NB4 (cell line): ENCODE results near the gene SCN1B.
"Not testable (repeated sequence)": the region's sequence is repeated elsewhere in the genome, so short reads cannot be mapped to it uniquely, and the experiment has no call there.

Source experiments
- DNase-seq: peaks from one replicate; pipeline ENCODE4 v3.0.0; 2010; ENCODE audit warnings: low read depth
- H3K4me3 ChIP-seq: one replicate; pipeline ENCODE4 v1.5.1; 2011; ENCODE audit warnings: mild to moderate bottlenecking, low read depth, low read length, moderate library complexity
- MYC ChIP-seq: IDR thresholded peaks from 2 replicates; pipeline ENCODE4 v1.6.1; 2011; ENCODE audit warnings: low read depth, low read length
- POLR2A ChIP-seq: IDR thresholded peaks from 2 replicates; pipeline ENCODE4 v1.6.1; 2011; ENCODE audit warnings: mild to moderate bottlenecking; ENCODE audit not compliant: insufficient read length; ENCODE audit errors: extremely low read depth
- TF ChIP-seq, protein P1 (sequence below): IDR thresholded peaks from one replicate; pipeline ENCODE4 v1.5.1; 2012; ENCODE audit warnings: low read depth, low read length
- TF ChIP-seq, protein P2 (sequence below): IDR thresholded peaks from 2 replicates; pipeline ENCODE4 v1.6.1; 2011; ENCODE audit warnings: low read depth, low read length

The SCN1B gene

DNA sequence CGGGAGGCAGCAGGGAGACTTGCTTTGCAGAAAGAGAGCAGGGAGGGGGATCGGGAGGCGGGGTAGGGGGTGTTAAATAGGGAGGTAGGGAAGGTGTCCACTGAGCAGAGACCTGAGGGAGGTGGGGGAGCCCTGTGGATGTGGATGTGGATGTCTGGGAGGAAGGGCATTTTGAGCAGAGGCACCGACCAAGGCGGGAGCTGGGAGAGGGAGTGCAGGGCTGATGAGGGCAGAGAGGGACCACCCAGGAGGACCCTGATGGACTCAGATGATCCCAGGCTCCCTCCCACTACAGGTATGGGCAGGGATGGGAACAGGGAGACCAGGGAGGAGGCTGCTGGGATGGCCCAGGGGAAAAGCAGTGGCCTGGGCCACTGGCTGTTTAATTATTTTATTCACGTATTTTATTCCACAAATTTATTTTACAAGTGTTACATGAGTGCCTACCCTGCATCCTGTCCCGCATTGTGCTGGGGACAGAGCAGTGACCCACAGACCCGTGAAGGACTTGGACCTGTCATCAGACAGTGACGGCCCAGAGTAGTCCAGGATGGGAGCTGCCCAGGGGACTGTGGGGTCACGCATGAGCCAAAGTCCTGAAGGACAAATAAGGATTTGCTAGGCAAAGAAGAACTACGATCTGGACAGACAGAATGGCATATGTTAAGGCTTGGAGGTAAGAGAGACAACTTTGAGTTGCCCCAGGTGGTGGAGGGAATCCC, 24.9 kb upstream of the SCN1B start:
- H3K4me3 ChIP-seq: no peak overlapping the region
- no peak for TF ChIP-seq MYC
- TF ChIP-seq, protein P1, sequence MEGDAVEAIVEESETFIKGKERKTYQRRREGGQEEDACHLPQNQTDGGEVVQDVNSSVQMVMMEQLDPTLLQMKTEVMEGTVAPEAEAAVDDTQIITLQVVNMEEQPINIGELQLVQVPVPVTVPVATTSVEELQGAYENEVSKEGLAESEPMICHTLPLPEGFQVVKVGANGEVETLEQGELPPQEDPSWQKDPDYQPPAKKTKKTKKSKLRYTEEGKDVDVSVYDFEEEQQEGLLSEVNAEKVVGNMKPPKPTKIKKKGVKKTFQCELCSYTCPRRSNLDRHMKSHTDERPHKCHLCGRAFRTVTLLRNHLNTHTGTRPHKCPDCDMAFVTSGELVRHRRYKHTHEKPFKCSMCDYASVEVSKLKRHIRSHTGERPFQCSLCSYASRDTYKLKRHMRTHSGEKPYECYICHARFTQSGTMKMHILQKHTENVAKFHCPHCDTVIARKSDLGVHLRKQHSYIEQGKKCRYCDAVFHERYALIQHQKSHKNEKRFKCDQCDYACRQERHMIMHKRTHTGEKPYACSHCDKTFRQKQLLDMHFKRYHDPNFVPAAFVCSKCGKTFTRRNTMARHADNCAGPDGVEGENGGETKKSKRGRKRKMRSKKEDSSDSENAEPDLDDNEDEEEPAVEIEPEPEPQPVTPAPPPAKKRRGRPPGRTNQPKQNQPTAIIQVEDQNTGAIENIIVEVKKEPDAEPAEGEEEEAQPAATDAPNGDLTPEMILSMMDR: no peak
- TF ChIP-seq, protein P2, sequence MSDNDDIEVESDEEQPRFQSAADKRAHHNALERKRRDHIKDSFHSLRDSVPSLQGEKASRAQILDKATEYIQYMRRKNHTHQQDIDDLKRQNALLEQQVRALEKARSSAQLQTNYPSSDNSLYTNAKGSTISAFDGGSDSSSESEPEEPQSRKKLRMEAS: no peak
- no peak for TF ChIP-seq POLR2A
- no peak for DNase-seq

DNA sequence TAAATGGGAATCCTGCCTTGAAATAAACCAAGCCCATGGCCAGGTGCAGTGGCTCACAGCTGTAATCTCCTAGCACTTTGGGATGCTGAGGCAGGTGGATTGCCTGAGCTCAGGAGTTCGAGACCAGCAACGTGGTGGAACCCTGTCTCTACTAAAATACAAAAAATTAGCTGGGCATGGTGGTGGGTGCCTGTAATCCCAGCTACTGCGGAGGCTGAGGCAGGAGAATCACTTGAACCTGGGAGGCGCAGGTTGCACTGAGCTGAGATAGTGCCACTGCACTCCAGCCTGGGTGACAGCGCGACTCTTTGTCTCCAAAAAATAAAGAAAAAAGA, 24.3 kb upstream of the SCN1B start:
- DNase-seq, H3K4me3 ChIP-seq: not testable (repeated sequence)

DNA sequence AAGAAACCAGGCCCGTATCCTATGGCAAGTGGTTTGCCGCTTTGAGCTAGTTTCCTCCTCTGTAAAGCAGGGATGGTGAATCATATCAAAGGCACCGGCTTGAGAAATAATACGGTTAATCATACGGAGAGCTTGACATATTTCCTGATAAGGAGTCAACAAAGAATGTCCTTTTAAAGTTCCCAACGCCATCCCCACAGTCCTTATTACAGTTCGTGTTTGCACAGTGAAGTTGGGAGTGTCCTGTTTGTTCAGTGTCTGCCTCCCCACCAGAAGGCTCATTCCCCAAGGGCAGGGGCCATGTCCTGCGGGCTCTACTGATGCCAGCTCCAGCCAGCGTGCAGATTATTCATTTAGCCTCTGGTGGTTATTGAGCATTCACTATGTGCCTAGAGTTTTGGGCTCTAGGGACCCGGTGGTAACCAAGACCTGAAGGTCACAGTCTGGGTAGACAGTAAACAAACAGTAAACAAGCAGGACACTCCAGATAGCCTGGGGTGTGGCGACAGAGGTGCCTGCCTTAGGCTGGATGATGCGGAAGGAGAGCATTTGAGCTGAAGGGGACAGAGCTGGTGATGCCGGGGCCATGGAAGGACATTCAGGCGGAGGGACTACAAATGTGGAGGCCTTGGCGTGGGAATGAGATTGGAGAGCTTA, 23.8 kb upstream of the SCN1B start:
- no peak overlapping the region for H3K4me3 ChIP-seq
- DNase-seq: no peak
- TF ChIP-seq POLR2A (no peak), MYC (no peak)
- TF ChIP-seq, protein P2: no peak
- TF ChIP-seq, protein P1: no peak

DNA sequence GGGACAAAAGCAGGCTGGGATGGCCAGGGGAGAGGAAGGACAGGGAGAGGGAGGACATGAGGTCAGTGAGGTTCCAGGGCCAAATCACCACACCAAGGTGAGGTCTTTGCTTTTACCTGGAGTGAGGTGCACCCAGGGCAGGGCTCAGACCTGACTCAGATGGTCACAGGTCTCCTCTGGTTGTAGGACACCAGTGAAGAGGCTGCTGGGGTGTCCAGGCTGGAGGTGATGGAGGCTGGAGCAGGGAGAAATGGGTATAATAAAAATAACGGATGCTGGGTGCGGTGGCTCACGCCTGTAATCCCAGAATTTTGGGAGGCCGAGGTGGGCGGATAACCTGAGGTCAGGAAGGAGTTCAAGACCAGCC, 23.3 kb upstream of the SCN1B start:
- no peak overlapping the region for H3K4me3 ChIP-seq
- DNase-seq: no peak
- TF ChIP-seq MYC (no peak), POLR2A (no peak)

DNA sequence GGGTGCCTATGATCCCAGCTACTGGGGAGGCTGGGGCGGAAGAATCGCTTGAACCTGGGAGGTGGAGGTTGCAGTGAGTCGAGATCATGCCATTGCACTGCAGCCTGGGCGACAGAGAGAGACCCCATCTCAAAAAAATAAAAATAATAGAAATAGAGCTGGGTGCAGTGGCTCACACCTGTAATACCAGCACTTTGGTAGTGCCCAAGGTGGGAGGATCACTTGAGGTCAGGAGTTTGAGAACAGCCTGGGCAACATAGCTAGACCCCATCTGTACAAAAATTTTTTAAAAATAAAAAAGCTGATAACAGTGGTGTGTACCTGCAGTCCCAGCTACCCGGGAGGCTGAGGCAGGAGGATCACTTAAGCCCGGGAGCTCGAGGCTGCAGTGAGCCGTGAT, 22.8 kb upstream of the SCN1B start:
- not testable (repeated sequence) for H3K4me3 ChIP-seq, DNase-seq

DNA sequence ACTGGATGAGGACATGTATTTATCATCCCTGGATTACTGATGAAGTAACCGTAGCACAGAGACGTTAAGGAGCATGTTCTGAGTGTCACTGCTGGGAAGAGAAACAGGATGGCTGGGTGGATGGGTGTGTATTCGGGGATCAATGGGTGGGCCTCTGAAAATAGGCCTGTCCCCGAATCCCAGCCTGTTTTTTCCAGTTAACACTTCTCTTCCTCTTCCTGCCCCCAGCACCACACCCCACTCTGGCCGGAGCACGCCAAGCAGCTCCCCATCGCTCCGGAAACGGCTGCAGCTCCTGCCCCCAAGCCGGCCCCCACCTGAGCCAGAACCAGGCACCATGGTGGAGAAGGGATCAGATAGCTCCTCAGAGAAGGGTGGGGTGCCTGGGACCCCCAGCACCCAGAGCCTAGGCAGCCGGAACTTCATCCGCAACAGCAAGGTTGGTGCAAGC, 21.4 kb upstream of the SCN1B start:
- TF ChIP-seq, protein P2: no peak
- TF ChIP-seq MYC (no peak), POLR2A (no peak)
- TF ChIP-seq, protein P1: no peak
- DNase-seq: no peak
- no peak overlapping the region for H3K4me3 ChIP-seq

DNA sequence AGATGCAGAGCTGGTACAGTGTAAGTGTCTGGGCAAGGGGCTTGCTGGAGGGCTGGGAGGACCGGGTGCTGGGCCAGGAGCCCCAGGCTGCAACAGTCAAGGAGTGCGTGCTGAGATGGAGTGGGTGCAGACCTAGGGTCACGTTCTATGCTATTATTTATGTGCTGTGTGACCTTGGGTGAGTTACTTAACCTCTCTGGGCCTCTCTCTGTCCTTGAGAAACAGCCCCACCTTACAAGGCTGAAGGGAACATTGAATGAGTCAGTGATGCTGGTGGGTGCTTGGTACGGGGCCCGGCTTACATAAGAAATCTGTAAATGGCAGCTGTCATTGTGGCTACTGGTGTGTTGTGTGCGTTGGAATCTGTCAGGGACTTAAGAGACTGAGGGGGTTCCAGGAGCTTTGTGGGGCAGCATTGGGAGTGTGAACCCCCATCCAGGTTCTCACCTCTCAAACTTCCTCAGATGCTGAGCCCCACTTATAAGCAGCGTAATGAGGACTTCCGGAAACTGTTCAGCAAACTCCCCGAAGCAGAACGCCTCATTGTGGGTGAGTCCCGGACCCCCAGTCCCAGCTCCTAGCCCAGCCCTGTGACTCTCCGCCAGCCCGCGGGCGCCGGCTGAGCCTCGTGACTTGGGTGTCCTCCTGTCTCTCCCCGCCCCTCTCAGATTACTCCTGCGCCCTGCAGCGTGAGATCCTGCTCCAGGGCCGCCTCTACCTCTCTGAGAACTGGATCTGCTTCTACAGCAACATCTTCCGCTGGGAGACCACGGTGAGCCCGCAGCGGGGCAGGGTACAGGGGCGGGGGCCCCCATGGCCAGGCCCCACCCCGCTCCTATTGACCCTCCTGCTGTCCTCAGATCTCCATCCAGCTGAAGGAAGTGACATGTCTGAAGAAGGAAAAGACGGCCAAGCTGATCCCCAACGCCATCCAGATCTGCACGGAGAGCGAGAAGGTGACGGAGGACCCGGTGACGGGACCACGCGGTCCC, 20.6 kb upstream of the SCN1B start:
- TF ChIP-seq POLR2A: no peak
- no peak for TF ChIP-seq MYC
- TF ChIP-seq, protein P1: no peak
- TF ChIP-seq, protein P2: no peak
- no peak for DNase-seq
- H3K4me3 ChIP-seq: no peak overlapping the region
